ENCODE results near the gene FBXO38. TPM values are rescaled to one million over a fixed set of nuclear protein-coding genes. Genes with fewer than 3 reads are reported as not detected.

Gene FBXO38
- total RNA-seq, 1 donor from 2014 or later: 132 TPM

GRCh38 chr5:148342371-148343045 lies 41.2 kb upstream of the FBXO38 start:
- H3K9me3 Mint-ChIP-seq (ENCODE audit: unreplicated experiment): no peaks in the 10 kb centered on the region
- H3K27me3 Mint-ChIP-seq (ENCODE audit: unreplicated experiment): no peaks in the 10 kb centered on the region
- no peak overlapping the region for H3K4me3 Mint-ChIP-seq (ENCODE audit: unreplicated experiment)
- DNase-seq: no peak
- H3K27ac Mint-ChIP-seq (ENCODE audit: unreplicated experiment): no peak overlapping the region
- no peaks in the 10 kb centered on the region for H3K4me1 Mint-ChIP-seq (ENCODE audit: low read depth, unreplicated experiment)
- H3K36me3 Mint-ChIP-seq (ENCODE audit: unreplicated experiment): no peaks in the 10 kb centered on the region
- TF ChIP-seq CTCF (IDR thresholded peaks at IDR 0.05; ENCODE audit: partially characterized antibody, unreplicated experiment): no peak

GRCh38 chr5:148343046-148343407 lies 40.7 kb upstream of the FBXO38 start:
- no peak for DNase-seq
- no peaks in the 10 kb centered on the region for H3K4me1 Mint-ChIP-seq (ENCODE audit: low read depth, unreplicated experiment)
- H3K27ac Mint-ChIP-seq (ENCODE audit: unreplicated experiment): no peak overlapping the region
- no peak overlapping the region for H3K4me3 Mint-ChIP-seq (ENCODE audit: unreplicated experiment)
- no peaks in the 10 kb centered on the region for H3K27me3 Mint-ChIP-seq (ENCODE audit: unreplicated experiment)
- no peak for TF ChIP-seq CTCF (IDR thresholded peaks at IDR 0.05; ENCODE audit: partially characterized antibody, unreplicated experiment)
- no peaks in the 10 kb centered on the region for H3K36me3 Mint-ChIP-seq (ENCODE audit: unreplicated experiment)
- no peaks in the 10 kb centered on the region for H3K9me3 Mint-ChIP-seq (ENCODE audit: unreplicated experiment)

GRCh38 chr5:148343603-148344487 lies 39.9 kb upstream of the FBXO38 start:
- no peak for DNase-seq
- Mint-ChIP-seq H3K36me3 (ENCODE audit: unreplicated experiment) (no peaks in the 10 kb centered on the region), H3K9me3 (ENCODE audit: unreplicated experiment) (no peaks in the 10 kb centered on the region), H3K27ac (ENCODE audit: unreplicated experiment) (no peak overlapping the region), H3K4me1 (ENCODE audit: low read depth, unreplicated experiment) (no peaks in the 10 kb centered on the region), H3K4me3 (ENCODE audit: unreplicated experiment) (no peak overlapping the region), H3K27me3 (ENCODE audit: unreplicated experiment) (no peaks in the 10 kb centered on the region)
- no peak for TF ChIP-seq CTCF (IDR thresholded peaks at IDR 0.05; ENCODE audit: partially characterized antibody, unreplicated experiment)

GRCh38 chr5:148347706-148348105 lies 36.1 kb upstream of the FBXO38 start:
- Mint-ChIP-seq H3K27me3 (ENCODE audit: unreplicated experiment) (no peaks in the 10 kb centered on the region), H3K4me1 (ENCODE audit: low read depth, unreplicated experiment) (no peaks in the 10 kb centered on the region), H3K36me3 (ENCODE audit: unreplicated experiment) (no peaks in the 10 kb centered on the region), H3K27ac (ENCODE audit: unreplicated experiment) (no peak overlapping the region), H3K9me3 (ENCODE audit: unreplicated experiment) (no peaks in the 10 kb centered on the region), H3K4me3 (ENCODE audit: unreplicated experiment) (no peak overlapping the region)
- TF ChIP-seq CTCF (IDR thresholded peaks at IDR 0.05; ENCODE audit: partially characterized antibody, unreplicated experiment): no peak
- DNase-seq: no peak

GRCh38 chr5:148352696-148353095 lies 31.1 kb upstream of the FBXO38 start:
- Mint-ChIP-seq H3K9me3 (ENCODE audit: unreplicated experiment) (no peaks in the 10 kb centered on the region), H3K27me3 (ENCODE audit: unreplicated experiment) (no peaks in the 10 kb centered on the region), H3K4me3 (ENCODE audit: unreplicated experiment) (no peak overlapping the region), H3K36me3 (ENCODE audit: unreplicated experiment) (no peaks in the 10 kb centered on the region), H3K4me1 (ENCODE audit: low read depth, unreplicated experiment) (no peaks in the 10 kb centered on the region), H3K27ac (ENCODE audit: unreplicated experiment) (no peak overlapping the region)
- no peak for DNase-seq
- TF ChIP-seq CTCF (IDR thresholded peaks at IDR 0.05; ENCODE audit: partially characterized antibody, unreplicated experiment): no peak
